Stimulated activated CD8-positive, alpha-beta memory T cell treated with anti-CD3 and anti-CD28 coated beads, Interleukin-7, amount 100 ng/mL, for 48 hours (primary cell): ENCODE measurements around the gene PPP4R4.
"Not testable (repeated sequence)": the region's sequence is repeated elsewhere in the genome, so short reads cannot be mapped to it uniquely, and the experiment has no call there.

Experiments
- DNase-seq, 2 donors: peaks; one replicate each; pipeline ENCODE4 v3.0.0-alpha.2; 2020; ENCODE audit warnings: low read depth in 1 of 2; ENCODE audit errors: extremely low read depth in 1 of 2

PPP4R4 gene

DNA sequence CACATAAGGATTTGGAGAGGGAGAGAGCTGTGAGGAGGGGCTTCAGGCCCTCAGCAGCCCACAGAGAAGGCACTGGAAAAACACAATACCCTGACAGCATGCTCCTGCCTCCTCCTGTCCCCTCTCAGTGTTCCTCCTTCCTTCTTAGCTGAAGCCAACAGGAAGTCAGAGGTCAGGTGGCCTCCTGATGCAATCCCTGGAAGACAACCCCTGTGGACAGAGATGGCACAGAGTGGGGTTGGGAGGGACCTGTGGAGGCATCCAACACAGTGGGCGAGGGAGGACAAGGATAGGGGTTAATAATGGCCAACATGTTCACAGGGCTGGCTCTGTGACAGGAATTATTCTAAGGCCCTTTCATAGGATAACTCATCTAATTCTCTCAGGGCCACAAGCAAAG, 29.4 kb upstream of the PPP4R4 start:
- no peak for DNase-seq

GRCh38 chr14:94145902-94146527, 28.1 kb upstream of the PPP4R4 start:
- DNase-seq, result no peak

DNA sequence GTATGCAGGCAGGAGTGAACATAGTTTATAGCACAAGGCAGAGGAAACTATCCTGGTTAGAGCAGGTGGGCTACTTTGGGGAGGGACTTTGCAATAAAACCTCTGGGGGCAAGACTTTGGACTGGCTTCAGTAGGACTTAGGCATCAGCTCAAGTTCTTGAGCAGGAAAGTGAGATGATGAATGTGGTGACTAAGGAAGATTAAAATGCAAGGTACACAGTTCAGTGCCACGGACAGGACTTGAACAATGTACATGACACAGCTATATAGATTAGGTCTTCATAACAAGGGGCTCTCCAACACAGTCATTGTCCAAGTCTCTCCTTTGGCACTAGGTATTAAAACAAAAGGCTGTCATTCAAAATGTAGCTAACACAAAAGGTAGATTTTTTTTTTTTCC, 21.4 kb upstream of the PPP4R4 start:
- DNase-seq, result no peak

DNA sequence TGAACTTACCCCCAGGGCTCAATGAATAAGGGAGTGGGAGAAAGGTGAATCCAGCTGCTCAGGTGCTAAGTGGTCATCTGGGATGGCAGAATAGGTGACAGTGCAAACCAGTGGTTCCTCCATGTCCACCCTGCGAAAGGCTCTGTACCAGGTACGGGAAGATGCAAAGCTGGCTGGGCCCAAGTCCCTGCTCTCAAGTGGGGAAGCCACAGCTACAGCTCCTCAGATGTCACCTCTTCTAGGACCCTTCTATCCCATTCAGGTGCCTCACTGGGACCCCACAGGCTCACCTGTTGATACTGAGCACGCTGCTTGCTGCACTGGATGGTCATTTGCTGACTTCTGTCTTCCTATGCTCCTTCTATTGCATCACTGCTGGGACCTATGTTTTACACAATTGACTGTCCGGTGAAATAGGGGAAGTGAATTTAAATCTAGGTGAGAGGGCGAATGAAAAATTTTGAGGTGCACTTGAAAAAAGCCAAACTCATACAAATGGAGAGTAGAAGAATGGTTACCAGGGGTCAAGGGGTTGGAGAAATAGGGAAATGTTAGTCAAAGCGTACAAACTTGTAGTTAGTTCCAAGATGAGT, 20.3 kb upstream of the PPP4R4 start:
- no peak for DNase-seq

DNA sequence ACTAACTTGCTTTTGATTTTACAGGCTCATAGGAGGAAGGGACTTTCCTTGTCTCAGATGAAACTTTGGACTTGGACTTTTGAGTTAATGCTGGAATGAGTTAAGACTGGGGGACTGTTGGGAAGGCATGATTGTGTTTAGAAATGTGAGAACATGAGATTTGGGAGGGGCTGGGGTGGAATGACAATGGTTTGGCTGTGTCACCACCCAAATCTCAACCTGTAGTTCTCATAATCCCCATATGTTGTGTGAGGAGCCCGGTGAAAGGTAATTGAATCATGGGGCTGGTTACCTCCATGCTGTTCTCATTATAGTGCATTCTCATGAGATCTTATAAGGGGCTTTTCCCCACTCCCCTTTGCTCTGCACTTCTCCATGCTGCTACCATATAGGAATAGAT, 18.0 kb upstream of the PPP4R4 start:
- DNase-seq, result not testable (repeated sequence)

GRCh38 chr14:94157197-94157596, 16.9 kb upstream of the PPP4R4 start:
- no peak for DNase-seq

- DNase-seq, result no peak
These were observed 15.8 kb upstream of the PPP4R4 start for GRCh38 chr14:94158239-94158883.

DNA sequence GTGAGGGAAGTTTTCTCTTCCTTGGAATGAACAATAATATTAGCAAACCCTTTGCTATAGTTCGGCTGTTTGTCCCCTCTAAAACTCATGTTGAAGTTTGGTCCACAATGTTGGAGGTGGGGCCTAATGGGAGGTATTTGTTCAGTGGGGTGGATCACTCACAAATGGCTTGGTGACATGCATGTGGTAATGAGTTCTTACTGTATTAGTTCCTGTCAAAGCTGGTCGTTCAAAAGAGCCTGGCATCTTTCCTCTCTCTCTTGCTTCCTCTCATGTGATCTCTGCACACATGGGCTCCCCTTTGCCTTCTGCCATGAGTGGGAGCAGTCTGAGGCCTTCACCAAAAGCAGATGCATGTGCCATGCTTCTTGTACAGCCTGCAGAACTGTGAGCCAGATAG, 13.1 kb upstream of the PPP4R4 start:
- DNase-seq, result no peak

DNA sequence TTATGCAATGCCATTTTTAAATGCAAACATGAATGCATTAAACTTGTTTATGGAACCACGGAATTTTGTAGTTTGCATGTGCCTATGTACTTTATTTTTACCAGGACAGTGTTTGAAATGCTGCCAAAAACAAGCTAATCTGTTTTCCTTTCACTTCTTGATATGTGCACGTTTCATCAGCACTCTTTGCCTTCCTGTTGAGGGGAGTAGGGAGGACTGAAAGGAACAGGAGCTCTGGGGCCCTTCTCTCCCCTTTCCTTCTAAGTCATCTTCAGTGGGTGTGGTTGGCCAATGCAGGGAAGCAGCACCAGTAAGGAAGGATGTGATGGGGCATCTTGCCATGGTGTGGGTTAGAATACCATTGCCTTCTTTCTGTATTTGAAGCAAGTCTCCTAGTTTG, 12.1 kb upstream of the PPP4R4 start:
- no peak for DNase-seq

DNA sequence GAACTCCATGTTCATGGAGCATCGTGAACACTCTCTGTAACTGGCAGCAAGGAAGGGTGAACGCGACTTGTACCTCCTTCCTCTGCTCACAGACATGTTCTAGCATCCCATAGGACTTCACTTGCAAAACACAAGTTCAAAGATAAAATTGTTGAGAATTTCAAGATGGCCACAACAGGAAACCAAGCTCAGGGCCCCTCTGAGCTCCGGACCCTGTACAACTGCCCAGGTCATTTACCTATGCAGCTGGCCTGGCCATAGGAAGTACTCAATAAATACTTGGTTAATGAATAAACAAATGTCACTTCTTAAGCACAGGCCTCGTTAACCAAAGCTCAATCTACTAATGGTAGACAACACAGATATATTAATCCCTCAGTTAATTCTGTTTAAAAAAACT, 11.7 kb upstream of the PPP4R4 start:
- no peak for DNase-seq

GRCh38 chr14:94163796-94164195, 10.3 kb upstream of the PPP4R4 start:
- DNase-seq, result no peak

- DNase-seq, result no peak
These were observed 9.3 kb upstream of the PPP4R4 start for GRCh38 chr14:94164685-94165431.

DNA sequence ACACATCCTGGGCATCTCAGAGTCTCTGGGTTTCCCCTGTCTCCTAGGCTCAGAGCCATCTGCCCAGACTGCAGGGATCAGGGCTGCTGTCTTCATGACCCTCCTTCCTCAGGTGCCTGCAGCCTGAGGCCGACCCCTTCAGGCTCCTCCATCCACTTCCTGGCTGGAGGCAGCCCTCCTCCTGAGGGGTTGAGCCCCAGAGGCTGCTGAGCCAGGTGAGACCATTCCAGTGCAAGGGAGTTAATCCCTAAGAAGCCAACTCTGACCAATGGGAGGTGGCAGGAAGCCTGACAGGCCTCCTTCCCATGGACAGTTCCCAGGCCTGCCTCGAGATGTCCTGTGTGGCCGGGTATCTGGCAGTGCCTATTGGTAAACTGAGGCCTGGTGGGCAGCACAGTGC, 8.4 kb upstream of the PPP4R4 start:
- no peak for DNase-seq

DNA sequence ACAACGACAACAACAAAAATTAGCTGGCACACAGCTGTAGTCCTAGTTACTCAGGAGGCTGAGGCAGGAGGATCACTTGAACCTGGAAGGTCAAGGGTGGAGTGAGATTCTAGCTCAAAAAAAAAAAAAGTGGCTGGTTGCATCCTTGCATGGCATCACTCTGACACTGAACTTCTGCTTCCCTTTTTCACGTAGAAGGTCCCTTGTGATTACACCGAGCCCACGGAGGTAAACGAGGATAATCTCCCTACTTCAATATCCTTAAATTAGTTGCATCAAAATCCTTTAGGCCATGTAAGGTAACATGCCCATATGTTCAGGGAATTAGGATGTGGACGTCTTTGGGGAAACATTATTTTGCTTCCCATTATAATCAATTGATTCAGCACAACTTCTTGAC, 4.0 kb upstream of the PPP4R4 start:
- DNase-seq, result no peak

- no peak for DNase-seq
These were observed 2.9 kb upstream of the PPP4R4 start for GRCh38 chr14:94171208-94171607.

DNA sequence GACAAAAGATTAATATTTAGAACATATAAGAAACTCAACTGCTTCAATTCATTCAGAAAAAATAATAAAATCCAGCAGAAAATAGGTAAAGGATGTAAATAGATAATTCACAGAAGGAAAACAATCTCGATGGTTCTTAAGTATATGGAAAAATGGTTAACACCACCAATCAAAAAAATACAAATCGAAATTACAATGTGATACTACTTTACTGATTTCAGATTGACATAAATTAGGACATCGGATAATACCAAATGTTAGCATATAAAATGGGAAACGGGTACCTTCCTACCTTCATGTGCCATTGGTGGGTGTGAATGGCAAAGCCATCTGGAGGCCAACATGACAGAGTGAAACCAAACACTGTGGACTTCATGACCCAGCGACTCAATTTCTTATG, 1.6 kb upstream of the PPP4R4 start:
- DNase-seq, result no peak

GRCh38 chr14:94173471-94173884, 644 bp upstream of the PPP4R4 start:
- DNase-seq, result no peak

DNA sequence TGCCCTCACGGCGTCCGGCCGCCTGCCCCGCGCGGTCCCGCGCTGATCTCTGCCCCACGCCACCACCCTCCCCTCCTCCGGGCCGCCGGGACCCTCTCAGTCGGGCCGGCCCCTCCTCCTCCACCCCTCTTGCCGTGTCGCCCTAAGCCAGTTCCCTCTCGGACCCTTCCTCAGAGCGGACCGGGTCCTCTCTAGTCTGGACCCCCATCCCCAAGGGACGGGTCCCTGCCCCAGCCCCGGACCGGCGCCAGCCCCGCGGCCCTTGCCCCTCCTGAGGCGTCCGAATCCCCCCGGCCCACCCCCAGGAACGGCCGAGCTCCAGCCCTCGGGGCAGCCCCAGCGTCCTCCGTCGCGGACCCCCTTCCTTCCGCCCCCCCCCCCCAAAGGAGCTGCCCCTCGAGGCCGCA, 485 bp downstream of the PPP4R4 start:
- no peak for DNase-seq

- DNase-seq, result no peak
These were observed 1.1 kb downstream of the PPP4R4 start for GRCh38 chr14:94175011-94175745.

DNA sequence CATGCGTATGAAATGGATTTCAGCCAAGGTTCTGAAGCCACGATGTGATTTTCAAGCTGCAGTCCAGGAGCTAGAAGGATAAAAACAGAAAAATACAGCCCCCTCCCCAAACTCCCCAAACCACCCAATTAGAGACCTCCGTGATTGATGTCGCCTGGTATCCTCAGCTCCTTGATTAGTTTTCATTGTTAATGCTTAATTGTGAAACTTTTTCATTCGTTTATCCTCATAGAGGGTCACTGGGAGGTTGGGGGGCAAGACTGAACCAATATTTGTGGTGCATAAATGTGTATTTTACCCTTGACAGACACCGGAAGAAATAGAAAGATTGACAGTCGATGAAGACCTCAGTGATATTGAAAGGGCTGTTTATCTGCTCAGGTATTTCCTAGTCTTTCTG, 1.6 kb downstream of the PPP4R4 start:
- no peak for DNase-seq

DNA sequence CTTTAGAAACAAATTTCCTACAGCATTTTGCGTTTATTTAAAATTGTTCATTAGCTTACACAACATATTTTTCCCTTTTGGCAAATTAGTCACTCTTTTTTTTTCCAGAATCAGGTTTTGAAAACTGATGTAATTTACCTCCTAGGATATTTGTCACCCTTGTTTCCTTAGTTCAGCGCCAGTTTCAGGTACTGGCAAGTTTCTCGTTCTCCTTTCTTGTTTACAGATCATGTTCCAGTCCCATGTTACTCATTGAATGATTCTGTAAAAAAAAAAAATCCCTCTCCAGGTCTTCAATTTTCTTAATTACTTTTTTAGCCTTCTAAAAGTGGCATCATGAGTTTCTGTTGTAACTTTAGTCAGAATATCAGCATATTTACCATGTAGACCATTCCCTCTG, 2.7 kb downstream of the PPP4R4 start:
- DNase-seq, result no peak
